ENCODE data around the gene TSACC. TPM values are rescaled to one million over a fixed set of nuclear protein-coding genes. Genes with fewer than 3 reads are reported as not detected.

The TSACC gene
- total RNA-seq, 1 donor from 2014 or later: 0.25 TPM

GRCh38 chr1:156359973-156360372 is 21.6 kb downstream of the TSACC start:
- Histone ChIP-seq H3K4me3 (ENCODE audit: low read depth, low read length) (no peak overlapping the region), H3K36me3 (ENCODE audit: control insufficient read depth, insufficient read depth, low read length) (no peaks in the 10 kb centered on the region), H3K27me3 (ENCODE audit: control insufficient read depth, insufficient read depth, low read length) (peaks cover 27% of the 10 kb centered on the region)
- peak; percentile 23 for TF ChIP-seq CTCF (IDR thresholded peaks at IDR 0.05; ENCODE audit: insufficient read depth, low read length, poor library complexity, severe bottlenecking)
- no peak for DNase-seq (ENCODE audit: low read depth)

GRCh38 chr1:156360534-156360933 is 22.2 kb downstream of the TSACC start:
- Histone ChIP-seq H3K4me3 (ENCODE audit: low read depth, low read length) (no peak overlapping the region), H3K36me3 (ENCODE audit: control insufficient read depth, insufficient read depth, low read length) (no peaks in the 10 kb centered on the region), H3K27me3 (ENCODE audit: control insufficient read depth, insufficient read depth, low read length) (peaks cover 30% of the 10 kb centered on the region)
- TF ChIP-seq CTCF (IDR thresholded peaks at IDR 0.05; ENCODE audit: insufficient read depth, low read length, poor library complexity, severe bottlenecking): no peak
- no peak for DNase-seq (ENCODE audit: low read depth)

GRCh38 chr1:156365754-156366153 is 27.4 kb downstream of the TSACC start:
- Histone ChIP-seq H3K27me3 (ENCODE audit: control insufficient read depth, insufficient read depth, low read length) (peaks cover 36% of the 10 kb centered on the region), H3K36me3 (ENCODE audit: control insufficient read depth, insufficient read depth, low read length) (no peaks in the 10 kb centered on the region), H3K4me3 (ENCODE audit: low read depth, low read length) (no peak overlapping the region)
- TF ChIP-seq CTCF (IDR thresholded peaks at IDR 0.05; ENCODE audit: insufficient read depth, low read length, poor library complexity, severe bottlenecking): no peak
- no peak for DNase-seq (ENCODE audit: low read depth)

- no peak for DNase-seq (ENCODE audit: low read depth)
- H3K4me3 ChIP-seq (ENCODE audit: low read depth, low read length): no peak overlapping the region
- H3K27me3 ChIP-seq (ENCODE audit: control insufficient read depth, insufficient read depth, low read length): peaks cover 38% of the 10 kb centered on the region
- TF ChIP-seq CTCF (IDR thresholded peaks at IDR 0.05; ENCODE audit: insufficient read depth, low read length, poor library complexity, severe bottlenecking): no peak
- no peaks in the 10 kb centered on the region for H3K36me3 ChIP-seq (ENCODE audit: control insufficient read depth, insufficient read depth, low read length)
Measured at GRCh38 chr1:156366378-156367166, 28.2 kb downstream of the TSACC start.

GRCh38 chr1:156367383-156368156 is 29.2 kb downstream of the TSACC start:
- no peak for TF ChIP-seq CTCF (IDR thresholded peaks at IDR 0.05; ENCODE audit: insufficient read depth, low read length, poor library complexity, severe bottlenecking)
- Histone ChIP-seq H3K27me3 (ENCODE audit: control insufficient read depth, insufficient read depth, low read length) (peaks cover 46% of the 10 kb centered on the region), H3K36me3 (ENCODE audit: control insufficient read depth, insufficient read depth, low read length) (no peaks in the 10 kb centered on the region), H3K4me3 (ENCODE audit: low read depth, low read length) (no peak overlapping the region)
- no peak for DNase-seq (ENCODE audit: low read depth)

Data from kidney epithelial cell (primary cell).